Subcutaneous abdominal adipose tissue (tissue), 5 donors: ENCODE data around the gene HRH2.

Source experiments
- H3K27ac ChIP-seq: one replicate; pipeline ENCODE4 v1.7.0; 2013; ENCODE audit warnings: low read depth, mild to moderate bottlenecking, inconsistent platforms, low read length, moderate library complexity
- H3K27me3 ChIP-seq, 5 donors: one replicate each; pipeline ENCODE4 v1.7.0; 2013; ENCODE audit warnings: low read length in 5 of 5, inconsistent platforms in 1 of 5; ENCODE audit not compliant: control insufficient read depth in 5 of 5, insufficient read depth in 4 of 5
- H3K36me3 ChIP-seq, 5 donors: one replicate each; pipeline ENCODE4 v1.7.0; 2013; ENCODE audit warnings: low read length in 5 of 5; ENCODE audit not compliant: control insufficient read depth in 5 of 5, insufficient read depth in 5 of 5
- H3K4me1 ChIP-seq, 5 donors: one replicate each; pipeline ENCODE4 v1.7.0; 2013; ENCODE audit warnings: low read length in 5 of 5, mild to moderate bottlenecking in 3 of 5, moderate library complexity in 1 of 5; ENCODE audit not compliant: control insufficient read depth in 5 of 5, insufficient read depth in 5 of 5
- H3K4me3 ChIP-seq, 5 donors: one replicate each; pipeline ENCODE4 v1.7.0; 2013; ENCODE audit warnings: low read length in 5 of 5, low read depth in 1 of 5
- H3K9ac ChIP-seq, 5 donors: one replicate each; pipeline ENCODE4 v1.7.0; 2013; ENCODE audit warnings: low read length in 5 of 5, mild to moderate bottlenecking in 4 of 5, moderate library complexity in 3 of 5
- H3K9me3 ChIP-seq, 5 donors: one replicate each; pipeline ENCODE4 v1.7.0; 2013; ENCODE audit warnings: low read length in 5 of 5; ENCODE audit not compliant: control insufficient read depth in 5 of 5
- donor health status: healthy.
- donor health status: healthy.
- donor health status: healthy.
- donor health status: healthy.
- donor health status: healthy.

Gene HRH2

GRCh38 chr5:175694371-175695160, 36.7 kb downstream of the HRH2 start:
- H3K27me3 ChIP-seq, result peaks cover 0 to 10% (median 0%) of the 10 kb centered on the region in 5 donors
- no peak overlapping the region for H3K9ac ChIP-seq
- H3K36me3 ChIP-seq, result no peaks in the 10 kb centered on the region
- H3K9me3 ChIP-seq, result no peaks in the 10 kb centered on the region
- H3K27ac ChIP-seq, result no peak overlapping the region
- peaks cover 0 to 59% (median 21%) of the 10 kb centered on the region in 5 donors for H3K4me1 ChIP-seq
- H3K4me3 ChIP-seq, result no peak overlapping the region

- Histone ChIP-seq H3K4me1 (peaks cover 0 to 52% (median 14%) of the 10 kb centered on the region in 5 donors), H3K9me3 (no peaks in the 10 kb centered on the region), H3K9ac (no peak overlapping the region), H3K27ac (no peak overlapping the region), H3K4me3 (no peak overlapping the region), H3K27me3 (peaks cover 0 to 10% (median 0%) of the 10 kb centered on the region in 5 donors), H3K36me3 (no peaks in the 10 kb centered on the region)
These were observed 37.6 kb downstream of the HRH2 start for GRCh38 chr5:175695161-175696126.

- Histone ChIP-seq H3K9me3 (no peaks in the 10 kb centered on the region), H3K4me3 (no peak overlapping the region), H3K27me3 (peaks cover 0 to 7% (median 0%) of the 10 kb centered on the region in 5 donors), H3K27ac (no peak overlapping the region), H3K9ac (no peak overlapping the region), H3K4me1 (peaks cover 0 to 45% (median 12%) of the 10 kb centered on the region in 5 donors), H3K36me3 (no peaks in the 10 kb centered on the region)
These were observed 38.4 kb downstream of the HRH2 start for GRCh38 chr5:175696139-175696854.

- H3K9me3 ChIP-seq, result no peaks in the 10 kb centered on the region
- peaks cover 0 to 43% (median 12%) of the 10 kb centered on the region in 5 donors for H3K4me1 ChIP-seq
- H3K36me3 ChIP-seq, result no peaks in the 10 kb centered on the region
- no peak overlapping the region for H3K4me3 ChIP-seq
- no peak overlapping the region for H3K9ac ChIP-seq
- no peak overlapping the region for H3K27ac ChIP-seq
- H3K27me3 ChIP-seq, result peaks cover 0 to 5% (median 0%) of the 10 kb centered on the region in 5 donors
These were observed 39.0 kb downstream of the HRH2 start for GRCh38 chr5:175696855-175697198.

GRCh38 chr5:175697846-175698245, 40.0 kb downstream of the HRH2 start:
- H3K27ac ChIP-seq, result no peak overlapping the region
- H3K4me3 ChIP-seq, result no peak overlapping the region
- no peaks in the 10 kb centered on the region for H3K36me3 ChIP-seq
- H3K9me3 ChIP-seq, result no peaks in the 10 kb centered on the region
- H3K9ac ChIP-seq, result no peak overlapping the region
- H3K27me3 ChIP-seq, result peaks cover 0 to 5% (median 0%) of the 10 kb centered on the region in 5 donors
- H3K4me1 ChIP-seq, result peaks cover 0 to 40% (median 12%) of the 10 kb centered on the region in 5 donors

- H3K36me3 ChIP-seq, result no peaks in the 10 kb centered on the region
- H3K9me3 ChIP-seq, result peaks cover 0 to 5% (median 0%) of the 10 kb centered on the region in 5 donors
- H3K27me3 ChIP-seq, result peaks cover 0 to 5% (median 0%) of the 10 kb centered on the region in 5 donors
- H3K4me1 ChIP-seq, result peaks cover 0 to 33% (median 12%) of the 10 kb centered on the region in 5 donors
- H3K4me3 ChIP-seq, result no peak overlapping the region
- no peak overlapping the region for H3K9ac ChIP-seq
- H3K27ac ChIP-seq, result no peak overlapping the region
These were observed 40.7 kb downstream of the HRH2 start for GRCh38 chr5:175698401-175699115.

GRCh38 chr5:175700991-175701390, 43.1 kb downstream of the HRH2 start:
- H3K4me1 ChIP-seq, result peaks cover 0 to 10% (median 0%) of the 10 kb centered on the region in 5 donors
- H3K27me3 ChIP-seq, result peaks cover 0 to 2% (median 0%) of the 10 kb centered on the region in 5 donors
- no peaks in the 10 kb centered on the region for H3K36me3 ChIP-seq
- no peak overlapping the region for H3K27ac ChIP-seq
- no peak overlapping the region for H3K9ac ChIP-seq
- H3K9me3 ChIP-seq, result peaks cover 0 to 5% (median 0%) of the 10 kb centered on the region in 5 donors
- no peak overlapping the region for H3K4me3 ChIP-seq

GRCh38 chr5:175701797-175702196, 43.9 kb downstream of the HRH2 start:
- Histone ChIP-seq H3K9me3 (peaks cover 0 to 5% (median 0%) of the 10 kb centered on the region in 5 donors), H3K4me1 (peaks cover 0 to 2% (median 0%) of the 10 kb centered on the region in 5 donors), H3K9ac (no peak overlapping the region), H3K36me3 (no peaks in the 10 kb centered on the region), H3K4me3 (no peak overlapping the region), H3K27me3 (peaks cover 0 to 2% (median 0%) of the 10 kb centered on the region in 5 donors), H3K27ac (no peak overlapping the region)

- Histone ChIP-seq H3K4me3 (no peak overlapping the region), H3K27ac (no peak overlapping the region), H3K4me1 (peaks cover 0 to 7% (median 0%) of the 10 kb centered on the region in 5 donors), H3K27me3 (peaks cover 0 to 3% (median 0%) of the 10 kb centered on the region in 5 donors), H3K9ac (no peak overlapping the region), H3K36me3 (peaks cover 0 to 10% (median 0%) of the 10 kb centered on the region in 5 donors), H3K9me3 (peaks cover 0 to 5% (median 0%) of the 10 kb centered on the region in 5 donors)
These were observed 48.6 kb downstream of the HRH2 start for GRCh38 chr5:175706499-175706898.
